ENCODE data around the gene OBSCN. TPM values are rescaled to one million over a fixed set of nuclear protein-coding genes. Genes with fewer than 3 reads are reported as not detected.
A peak's percentile ranks its signal among the peaks of the same experiment; 100 is the strongest.

OBSCN gene
- total RNA-seq, 1 experiment from 2014 or later, result 10.5 TPM

GRCh38 chr1:228264090-228264829 lies 56.4 kb downstream of the OBSCN start:
- in situ Hi-C loops (cut with HindIII; ENCODE audit: low pct_unique_long_range_greater_than_20kb, low sequenced_read_pairs), result no loop called here
- no TSS peak for BruUV-seq (replicated peaks)
- no peak overlapping the region for H3K27ac ChIP-seq (ENCODE audit: low read length)
- DNase-seq (ENCODE audit: low read depth, low spot score) (no peak), ATAC-seq (no peak)
- intact Hi-C loops (cut with micrococcal nuclease; ENCODE audit: unreplicated experiment), result no loop called here
- peaks cover 4% of the 10 kb centered on the region; the same call in 1 of the 2 replicates for H3K4me1 ChIP-seq (ENCODE audit: control insufficient read depth, insufficient read depth, low read length)
- no peak overlapping the region for H3K4me3 ChIP-seq (ENCODE audit: low read depth in 2 of 2, low read length in 2 of 2)
- ChIA-PET POLR2A (no interaction called here), CTCF (no interaction called here)
- no peaks in the 10 kb centered on the region for H3K9me3 ChIP-seq (ENCODE audit: control insufficient read depth, insufficient read depth, low read depth, low read length)
- no peaks in the 10 kb centered on the region for H3K27me3 ChIP-seq (ENCODE audit: control insufficient read depth, insufficient read depth, low read length)
- H3K36me3 ChIP-seq (ENCODE audit: control insufficient read depth, insufficient read depth, low read length), result no peaks in the 10 kb centered on the region
- TF ChIP-seq SIN3A (IDR thresholded peaks at IDR 0.05; ENCODE audit: borderline replicate concordance, insufficient read depth, low read depth, low read length) (no peak), REST (IDR thresholded peaks at IDR 0.05; ENCODE audit: insufficient read depth in 1 of 2, low read depth in 2 of 2, low read length in 1 of 2) (no peak), TCF7L2 (IDR thresholded peaks at IDR 0.05; ENCODE audit: low read depth, low read length) (no peak)

GRCh38 chr1:228265167-228265566 lies 57.3 kb downstream of the OBSCN start:
- CTCF ChIA-PET, result no interaction called here
- DNase-seq (ENCODE audit: low read depth, low spot score), result no peak
- H3K27ac ChIP-seq (ENCODE audit: low read length), result peak overlapping the region; percentile 37; the same call in 1 of the 2 replicates
- H3K4me3 ChIP-seq (ENCODE audit: low read depth in 2 of 2, low read length in 2 of 2), result no peak overlapping the region
- in situ Hi-C loops (cut with HindIII; ENCODE audit: low pct_unique_long_range_greater_than_20kb, low sequenced_read_pairs), result no loop called here
- peak; percentile 77 for ATAC-seq
- BruUV-seq (replicated peaks), result no TSS peak
- no peaks in the 10 kb centered on the region for H3K36me3 ChIP-seq (ENCODE audit: control insufficient read depth, insufficient read depth, low read length)
- no peaks in the 10 kb centered on the region for H3K9me3 ChIP-seq (ENCODE audit: control insufficient read depth, insufficient read depth, low read depth, low read length)
- intact Hi-C loops (cut with micrococcal nuclease; ENCODE audit: unreplicated experiment), result no loop called here
- no peak for TF ChIP-seq POLR2AphosphoS5 (IDR thresholded peaks at IDR 0.05; ENCODE audit: low read depth, low read length)
- peak; percentile 53; the same call in 1 of the 2 replicates for TF ChIP-seq CTCF (IDR thresholded peaks at IDR 0.05)
- TF ChIP-seq TCF7L2 (IDR thresholded peaks at IDR 0.05; ENCODE audit: low read depth, low read length), result no peak
- POLR2A ChIA-PET, result no interaction called here
- H3K4me1 ChIP-seq (ENCODE audit: control insufficient read depth, insufficient read depth, low read length), result peaks cover 4% of the 10 kb centered on the region; the same call in 1 of the 2 replicates
- H3K27me3 ChIP-seq (ENCODE audit: control insufficient read depth, insufficient read depth, low read length), result no peaks in the 10 kb centered on the region
